K562 (cell line): ENCODE results near the gene VWA7. TPM values are rescaled to one million over a fixed set of nuclear protein-coding genes. Genes with fewer than 3 reads are reported as not detected.

Source experiments
- ATAC-seq: fragments of 200-7000 bp; cut with Tn5 transposase; 3 replicates; pipeline ENCODE4 v1.9.1; 2020; ENCODE audit warnings: moderate library complexity
- BruUV-seq: library from RNA; stranded (reverse); fragments of 400-500 nt; replicated peaks from 2 replicates; lab custom pipeline; 2021; lab: Mats Ljungman, UMichigan
- CTCF ChIA-PET: fragments of 300-600 bp; formaldehyde crosslinking; extraction: SDS; loops from one replicate; lab custom pipeline; 2021; ENCODE audit warnings: low intra/inter-chr PET ratio; lab: Yijun Ruan, JAX
- POLR2A ChIA-PET: fragments of 300-600, 350-650 bp; sonication (Branson Sonifier 250); formaldehyde crosslinking; extraction: SDS; loops from one replicate; lab custom pipeline; 2021; ENCODE audit warnings: antibody characterized with exemption, inconsistent platforms; lab: Yijun Ruan, JAX
- DNase-seq, 4 experiments: peaks; one replicate each; pipeline versions ENCODE4 v3.0.0 to v3.0.0-alpha.2; 2011 to 2018; ENCODE audit warnings: low spot score in 3 of 4, mixed read lengths in 3 of 4; ENCODE audit errors: extremely low read depth in 1 of 4
- FAIRE-seq: peaks from 2 replicates; lab custom pipeline; 2011; peaks lifted over from hg19 to GRCh38; lab: Jason Lieb, UNC
- H2AFZ ChIP-seq: 2 replicates; pipeline ENCODE4 v1.6.0; 2011; ENCODE audit warnings: low read depth, low read length, control low read depth, inconsistent platforms
- H3K27ac ChIP-seq: fragments of 200-600 bp; 3 replicates; pipeline ENCODE4 v1.8.0; 2011; ENCODE audit warnings: low read depth, mild to moderate bottlenecking, control low read depth, inconsistent platforms, low read length, moderate library complexity, mixed read lengths; ENCODE audit errors: extremely low read depth
- H3K27me3 ChIP-seq, 2 experiments: fragments of 300-600 bp in 1 of 2; 2 replicates in 1 of 2; 3 replicates in 1 of 2; pipeline versions ENCODE4 v1.6.0 to v1.8.0; 2011; ENCODE audit warnings: inconsistent platforms in 2 of 2, low read length in 2 of 2, mild to moderate bottlenecking in 1 of 2, mixed read lengths in 1 of 2, moderate library complexity in 1 of 2; ENCODE audit not compliant: control insufficient read depth in 2 of 2, insufficient read depth in 2 of 2
- H3K36me3 ChIP-seq: fragments of 300-600 bp; 3 replicates; pipeline ENCODE4 v1.8.0; 2011; ENCODE audit warnings: mild to moderate bottlenecking, low read length, inconsistent platforms; ENCODE audit not compliant: control insufficient read depth, insufficient read depth
- H3K4me1 ChIP-seq, 2 experiments: fragments of 200-600 bp in 1 of 2; replicated peaks in 1 of 2; 2 replicates in 1 of 2; 3 replicates in 1 of 2; pipeline versions ENCODE4 v1.5.1 to v1.8.0; 2011; ENCODE audit warnings: inconsistent platforms in 2 of 2, low read length in 2 of 2, mild to moderate bottlenecking in 1 of 2, mixed read lengths in 1 of 2, moderate library complexity in 1 of 2; ENCODE audit not compliant: control insufficient read depth in 2 of 2, insufficient read depth in 2 of 2
- H3K4me2 ChIP-seq: 2 replicates; pipeline ENCODE4 v1.6.1; 2011; ENCODE audit warnings: low read length, control low read depth, inconsistent platforms, mixed read lengths; ENCODE audit not compliant: insufficient read depth
- H3K4me3 ChIP-seq: fragments of 200-600 bp; sonication (generic), shearing (Covaris generic); 2 replicates; pipeline ENCODE4 v1.5.1; 2016; ENCODE audit warnings: control low read depth, inconsistent platforms
- H3K79me2 ChIP-seq: fragments of 200-600 bp; 3 replicates; pipeline ENCODE4 v1.8.0; 2011; ENCODE audit warnings: low read length, inconsistent platforms; ENCODE audit not compliant: control insufficient read depth, insufficient read depth
- H3K9ac ChIP-seq, 2 experiments: 2 replicates each; pipeline versions ENCODE4 v1.6.0 to v1.6.1; 2011; ENCODE audit warnings: low read depth in 2 of 2, low read length in 2 of 2, control low read depth in 1 of 2, inconsistent platforms in 1 of 2, mild to moderate bottlenecking in 1 of 2, mixed read lengths in 1 of 2; ENCODE audit not compliant: insufficient read depth in 1 of 2
- H3K9me1 ChIP-seq: one replicate; pipeline ENCODE4 v1.6.0; 2011; ENCODE audit warnings: inconsistent platforms, mild to moderate bottlenecking, low read length, moderate library complexity; ENCODE audit not compliant: control insufficient read depth, insufficient read depth
- H3K9me3 ChIP-seq: replicated peaks from 2 replicates; pipeline ENCODE4 v1.5.1; 2011; ENCODE audit warnings: low read depth, low read length, inconsistent platforms; ENCODE audit not compliant: control insufficient read depth, insufficient read depth
- H4K20me1 ChIP-seq: replicated peaks from 2 replicates; pipeline ENCODE4 v1.6.1; 2011; ENCODE audit warnings: low read length, inconsistent platforms, mixed read lengths; ENCODE audit not compliant: control insufficient read depth, insufficient read depth
- ARID1B ChIP-seq: fragments of 450-650 bp; IDR thresholded peaks from 2 replicates; pipeline ENCODE4 v1.6.1; 2016; ENCODE audit warnings: antibody characterized with exemption, mild to moderate bottlenecking, inconsistent platforms
- CHD4 ChIP-seq: fragments of 200-600 bp; sonication (generic); IDR thresholded peaks from 3 replicates; pipeline ENCODE4 v1.6.1; 2012; ENCODE audit warnings: low read depth, mild to moderate bottlenecking, mixed read lengths, low read length, inconsistent platforms; ENCODE audit not compliant: insufficient read depth, insufficient replicate concordance, poor library complexity, severe bottlenecking
- ERF ChIP-seq: fragments of 450-650 bp; formaldehyde crosslinking; IDR thresholded peaks from 2 replicates; pipeline ENCODE4 v1.4.0; 2020; ENCODE audit warnings: mild to moderate bottlenecking, mixed read lengths
- GTF2F1 ChIP-seq: IDR thresholded peaks from 2 replicates; pipeline ENCODE4 v1.6.1; 2011; ENCODE audit warnings: low read depth, low read length, improper control_type of control experiment
- KLF13 ChIP-seq: fragments of 450-650 bp; IDR thresholded peaks from 2 replicates; pipeline ENCODE4 v1.6.1; 2016; ENCODE audit warnings: missing genetic modification characterization, low read depth, mild to moderate bottlenecking, missing compliant biosample characterization, moderate library complexity, borderline replicate concordance
- ZFPM2 ChIP-seq: fragments of 250-450 bp; sonication (Bioruptor Pico); IDR thresholded peaks from 2 replicates; pipeline ENCODE4 v1.5.1; 2022; ENCODE audit warnings: mild to moderate bottlenecking
- ZNF3 ChIP-seq: fragments of 250-450 bp; sonication (Bioruptor Pico); IDR thresholded peaks from 2 replicates; pipeline ENCODE4 v1.5.0; 2021; ENCODE audit warnings: mild to moderate bottlenecking, moderate library complexity
- ZNF354B ChIP-seq: fragments of 250-450 bp; sonication (Bioruptor Pico); IDR thresholded peaks from 2 replicates; pipeline ENCODE4 v1.4.0; 2020
- ZNF561 ChIP-seq: fragments of 450-650 bp; formaldehyde crosslinking; conservative IDR thresholded peaks from 2 replicates; pipeline ENCODE4 v1.4.0; 2020; ENCODE audit warnings: mild to moderate bottlenecking, moderate library complexity
- ZNF592 ChIP-seq: fragments of 450-650 bp; IDR thresholded peaks from 2 replicates; pipeline ENCODE4 v1.6.1; 2017; ENCODE audit warnings: antibody characterized with exemption, mild to moderate bottlenecking
- ZZZ3 ChIP-seq: fragments of 450-650 bp; IDR thresholded peaks from 2 replicates; pipeline ENCODE4 v1.6.1; 2016; ENCODE audit warnings: antibody characterized with exemption, mild to moderate bottlenecking, moderate library complexity
- WGBS: fragments of 100-300 bp; shearing (Covaris generic); methylation state at CpG from one replicate; pipeline ENCODE4 v1.1.6; 2016; ENCODE audit warnings: low coverage, mixed read lengths; ENCODE audit not compliant: insufficient coverage; ENCODE audit errors: missing lambda C conversion rate; 5-methylcytosine and 5-hydroxymethylcytosine counted together
- in situ Hi-C: fragments of 300-500 bp; cut with MboI; formaldehyde crosslinking; loops from 4 replicates; pipeline ENCODE4 v1.15.0; 2018; ENCODE audit warnings: inconsistent platforms, mixed read lengths
- intact Hi-C: fragments of 100-400 bp; cut with micrococcal nuclease; formaldehyde crosslinking; loops from 2 replicates; pipeline ENCODE4 v1.14.2; 2022
- polyA plus RNA-seq, 8 experiments: library from polyadenylated mRNA; depleted of rRNA in 4 of 8; stranded (reverse) in 5 of 8; unstranded in 3 of 8; fragments of >200 nt; fragmentation: Nextera tagmentation in 2 of 8; fragmentation: Illumina TruSeq in 1 of 8; extraction: Ambion mirVana in 2 of 8; extraction: Trizol in 1 of 8; gene quantifications; 2 replicates each; pipeline versions ENCODE4 v1.2.1 to v1.2.3, GENCODE V29; 2011 to 2014; ENCODE audit warnings: inconsistent platforms in 1 of 8, missing spikeins in 1 of 8
- total RNA-seq, 7 experiments: library from RNA; depleted of rRNA in 6 of 7; stranded (reverse); fragments of >200 nt in 6 of 7; fragmentation: Illumina TruSeq in 2 of 7; extraction: Trizol in 2 of 7; gene quantifications; 2 replicates each; pipeline versions ENCODE4 v1.2.1 to v1.2.3, GENCODE V29; 2011 to 2021; ENCODE audit warnings: low replicate concordance in 1 of 7
- TF ChIP-seq, protein P1 (sequence below), 2 experiments: fragments of 450-650 bp in 1 of 2; sonication (generic) in 1 of 2; formaldehyde crosslinking; conservative IDR thresholded peaks; 2 replicates each; pipeline versions ENCODE4 v1.4.0 to v1.8.1; 2020 to 2022; ENCODE audit warnings: mild to moderate bottlenecking in 1 of 2, missing genetic modification reagents in 1 of 2
- TF ChIP-seq, protein P2 (sequence below): sonication (generic); formaldehyde crosslinking; IDR thresholded peaks from 2 replicates; pipeline ENCODE4 v1.8.0; 2022; ENCODE audit warnings: missing genetic modification reagents, mild to moderate bottlenecking, moderate library complexity, borderline replicate concordance
- TF ChIP-seq, protein P3 (sequence below): IDR thresholded peaks from 2 replicates; pipeline ENCODE4 v1.6.1; 2012; ENCODE audit warnings: low read depth, low read length, improper control_type of control experiment, borderline replicate concordance

VWA7 gene
- total and polyA plus RNA-seq, 9 of the 15 experiments (the other 6 are each of a cell fraction or from before 2014, with no cell fraction given) = 0.18 to 2.9 (median 0.95) TPM

- CTCF ChIA-PET = no interaction called here
- Histone ChIP-seq H3K79me2 (no peaks in the 10 kb centered on the region), H3K4me2 (no peak overlapping the region), H3K27me3 (no peaks in the 10 kb centered on the region), H3K27ac (no peak overlapping the region), H3K9me1 (peaks cover 6% of the 10 kb centered on the region), H4K20me1 (no peaks in the 10 kb centered on the region), H3K4me1 (peaks cover 28 to 66% of the 10 kb centered on the region in 2 experiments), H3K36me3 (peaks cover 83% of the 10 kb centered on the region; the same call in 2 of the 3 replicates), H3K9ac (peak overlapping the region in 1 of 2 experiments; percentile 26; a peak in 2 of 4 replicates), H2AFZ (no peak overlapping the region), H3K4me3 (no peak overlapping the region), H3K9me3 (no peaks in the 10 kb centered on the region)
- BruUV-seq = no TSS peak
- intact Hi-C loops (no loop called here), in situ Hi-C loops (no loop called here)
- DNase-seq (no peak), ATAC-seq (no peak), FAIRE-seq (no peak)
- WGBS = 85% methylated on average over 20 of the region's 20 CpGs
- POLR2A ChIA-PET = interaction anchor here (0.6 to 5.5 kb wide), 10 partner anchors 9 to 56 kb away, joined by 3 to 47 read pairs (median 4); partner anchors contain the start of genes HSPA1B, LSM2 and VARS1
- TF ChIP-seq KLF13 (tag) = no peak
- no peak for TF ChIP-seq CHD4
- no peak for TF ChIP-seq ZNF561 (CRISPR knock-in tag)
- no peak for TF ChIP-seq ARID1B
- TF ChIP-seq ZNF354B (CRISPR knock-in tag) = no peak
- TF ChIP-seq, protein P1, sequence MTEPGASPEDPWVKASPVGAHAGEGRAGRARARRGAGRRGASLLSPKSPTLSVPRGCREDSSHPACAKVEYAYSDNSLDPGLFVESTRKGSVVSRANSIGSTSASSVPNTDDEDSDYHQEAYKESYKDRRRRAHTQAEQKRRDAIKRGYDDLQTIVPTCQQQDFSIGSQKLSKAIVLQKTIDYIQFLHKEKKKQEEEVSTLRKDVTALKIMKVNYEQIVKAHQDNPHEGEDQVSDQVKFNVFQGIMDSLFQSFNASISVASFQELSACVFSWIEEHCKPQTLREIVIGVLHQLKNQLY (CRISPR knock-in tag; conservative IDR thresholded peaks at IDR 0.05) = no peak
- TF ChIP-seq ZNF592 = no peak
- TF ChIP-seq ERF (CRISPR knock-in tag) = no peak
- no peak for TF ChIP-seq ZZZ3
- TF ChIP-seq GTF2F1 = no peak
- TF ChIP-seq, protein P2, sequence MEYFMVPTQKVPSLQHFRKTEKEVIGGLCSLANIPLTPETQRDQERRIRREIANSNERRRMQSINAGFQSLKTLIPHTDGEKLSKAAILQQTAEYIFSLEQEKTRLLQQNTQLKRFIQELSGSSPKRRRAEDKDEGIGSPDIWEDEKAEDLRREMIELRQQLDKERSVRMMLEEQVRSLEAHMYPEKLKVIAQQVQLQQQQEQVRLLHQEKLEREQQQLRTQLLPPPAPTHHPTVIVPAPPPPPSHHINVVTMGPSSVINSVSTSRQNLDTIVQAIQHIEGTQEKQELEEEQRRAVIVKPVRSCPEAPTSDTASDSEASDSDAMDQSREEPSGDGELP = peak; percentile 41; the same call in 1 of the 2 replicates
- TF ChIP-seq ZNF3 (CRISPR knock-in tag) = no peak
- TF ChIP-seq, protein P3, sequence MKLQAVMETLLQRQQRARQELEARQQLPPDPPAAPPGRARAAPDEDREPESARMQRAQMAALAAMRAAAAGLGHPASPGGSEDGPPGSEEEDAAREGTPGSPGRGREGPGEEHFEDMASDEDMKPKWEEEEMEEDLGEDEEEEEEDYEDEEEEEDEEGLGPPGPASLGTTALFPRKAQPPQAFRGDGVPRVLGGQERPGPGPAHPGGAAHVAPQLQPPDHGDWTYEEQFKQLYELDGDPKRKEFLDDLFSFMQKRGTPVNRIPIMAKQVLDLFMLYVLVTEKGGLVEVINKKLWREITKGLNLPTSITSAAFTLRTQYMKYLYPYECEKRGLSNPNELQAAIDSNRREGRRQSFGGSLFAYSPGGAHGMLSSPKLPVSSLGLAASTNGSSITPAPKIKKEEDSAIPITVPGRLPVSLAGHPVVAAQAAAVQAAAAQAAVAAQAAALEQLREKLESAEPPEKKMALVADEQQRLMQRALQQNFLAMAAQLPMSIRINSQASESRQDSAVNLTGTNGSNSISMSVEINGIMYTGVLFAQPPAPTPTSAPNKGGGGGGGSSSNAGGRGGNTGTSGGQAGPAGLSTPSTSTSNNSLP = no peak
- TF ChIP-seq ZFPM2 (CRISPR knock-in tag) = no peak
Observed at GRCh38 chr6:31780507-31781243, 3.5 kb upstream of the VWA7 start.
